Epithelial cell of esophagus (primary cell): ENCODE data around the gene MAPK9.

Source experiments
- DNase-seq: peaks from one replicate; pipeline ENCODE4 v3.0.0; 2010; ENCODE audit warnings: low read depth
- H3K4me3 ChIP-seq: 2 replicates; pipeline ENCODE4 v1.5.1; 2011; ENCODE audit warnings: mild to moderate bottlenecking, low read length, control low read depth
- TF ChIP-seq, protein P1 (sequence below): IDR thresholded peaks from 2 replicates; pipeline ENCODE4 v1.5.1; 2011; ENCODE audit warnings: low read depth, mild to moderate bottlenecking, low read length, control low read depth, inconsistent platforms; ENCODE audit not compliant: insufficient read depth; ENCODE audit errors: missing control alignments

The MAPK9 gene

DNA sequence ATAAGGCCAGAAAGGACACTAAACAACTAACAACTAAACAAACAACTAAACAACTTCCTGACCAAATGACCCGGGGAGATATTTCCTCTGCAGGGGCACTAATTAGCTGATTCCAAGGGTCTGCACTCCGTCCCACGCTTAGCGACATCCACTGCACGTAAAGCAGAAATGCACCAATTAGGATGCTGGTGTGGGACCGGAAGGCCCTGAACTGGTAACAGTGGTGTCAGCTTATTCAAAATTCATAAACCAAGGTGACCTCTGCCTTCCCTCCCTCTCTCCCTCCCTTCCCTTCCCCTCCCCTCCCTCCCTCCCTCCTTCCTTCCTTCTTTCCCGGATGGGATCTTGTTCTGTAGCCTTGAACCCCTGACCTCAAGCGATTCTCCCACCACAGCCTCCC, 92.5 kb downstream of the MAPK9 start:
- TF ChIP-seq, protein P1, sequence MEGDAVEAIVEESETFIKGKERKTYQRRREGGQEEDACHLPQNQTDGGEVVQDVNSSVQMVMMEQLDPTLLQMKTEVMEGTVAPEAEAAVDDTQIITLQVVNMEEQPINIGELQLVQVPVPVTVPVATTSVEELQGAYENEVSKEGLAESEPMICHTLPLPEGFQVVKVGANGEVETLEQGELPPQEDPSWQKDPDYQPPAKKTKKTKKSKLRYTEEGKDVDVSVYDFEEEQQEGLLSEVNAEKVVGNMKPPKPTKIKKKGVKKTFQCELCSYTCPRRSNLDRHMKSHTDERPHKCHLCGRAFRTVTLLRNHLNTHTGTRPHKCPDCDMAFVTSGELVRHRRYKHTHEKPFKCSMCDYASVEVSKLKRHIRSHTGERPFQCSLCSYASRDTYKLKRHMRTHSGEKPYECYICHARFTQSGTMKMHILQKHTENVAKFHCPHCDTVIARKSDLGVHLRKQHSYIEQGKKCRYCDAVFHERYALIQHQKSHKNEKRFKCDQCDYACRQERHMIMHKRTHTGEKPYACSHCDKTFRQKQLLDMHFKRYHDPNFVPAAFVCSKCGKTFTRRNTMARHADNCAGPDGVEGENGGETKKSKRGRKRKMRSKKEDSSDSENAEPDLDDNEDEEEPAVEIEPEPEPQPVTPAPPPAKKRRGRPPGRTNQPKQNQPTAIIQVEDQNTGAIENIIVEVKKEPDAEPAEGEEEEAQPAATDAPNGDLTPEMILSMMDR = no peak
- DNase-seq = no peak
- no peak overlapping the region for H3K4me3 ChIP-seq

DNA sequence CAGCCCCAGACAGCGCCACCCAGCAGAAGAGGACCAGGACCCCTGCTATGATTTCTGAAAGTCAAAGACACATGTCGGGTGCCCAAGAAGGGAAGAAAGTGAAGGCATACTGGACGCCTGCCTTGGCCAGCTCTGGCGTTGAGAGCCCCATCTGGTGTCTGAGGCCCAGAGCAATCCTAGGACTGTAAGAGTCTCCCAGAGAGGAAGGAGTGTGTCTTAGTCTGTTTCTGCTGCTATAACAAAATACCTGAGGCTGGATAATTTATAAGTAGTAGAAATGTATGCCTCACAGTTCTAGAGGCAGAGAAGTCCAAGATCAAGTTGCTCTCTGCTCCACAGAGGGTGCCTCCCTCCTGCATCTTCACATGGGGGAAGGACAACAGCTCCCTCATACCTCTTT, 93.7 kb downstream of the MAPK9 start:
- DNase-seq = no peak
- no peak overlapping the region for H3K4me3 ChIP-seq
- TF ChIP-seq, protein P1 = no peak

DNA sequence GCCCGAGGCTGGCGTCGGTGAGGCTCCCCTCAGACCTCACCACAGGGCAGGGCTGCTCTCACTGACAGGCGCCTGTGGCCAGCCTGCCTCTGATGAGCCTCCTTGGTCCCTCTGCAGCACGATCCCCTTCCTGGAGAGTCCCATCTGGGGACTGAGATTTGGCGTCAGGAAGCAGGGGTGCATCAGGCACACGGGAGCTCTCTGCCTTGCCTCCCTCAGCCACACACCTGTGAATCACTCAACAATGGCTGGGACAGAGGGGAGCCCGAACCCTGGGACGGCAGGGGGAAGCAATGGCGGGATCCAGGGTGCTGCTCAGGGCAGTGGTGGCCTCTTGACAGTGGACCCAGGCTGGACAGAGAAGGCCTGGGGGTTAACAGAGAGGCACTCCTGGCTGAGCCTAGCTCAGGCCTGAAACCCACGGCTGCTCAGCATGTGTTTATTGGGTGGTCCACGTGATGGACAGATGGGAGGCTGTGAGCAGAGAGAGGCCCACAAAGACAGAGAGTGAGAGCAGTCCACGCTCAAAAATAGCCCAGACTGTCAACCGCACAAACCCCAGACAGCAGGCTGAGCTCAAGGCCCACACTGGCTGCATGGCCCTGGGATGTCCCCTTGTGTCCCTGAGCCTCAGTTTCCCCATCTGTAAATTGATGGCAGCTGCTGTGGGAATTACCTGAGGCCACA, 94.7 kb downstream of the MAPK9 start:
- TF ChIP-seq, protein P1 = no peak
- H3K4me3 ChIP-seq = no peak overlapping the region
- DNase-seq = no peak

DNA sequence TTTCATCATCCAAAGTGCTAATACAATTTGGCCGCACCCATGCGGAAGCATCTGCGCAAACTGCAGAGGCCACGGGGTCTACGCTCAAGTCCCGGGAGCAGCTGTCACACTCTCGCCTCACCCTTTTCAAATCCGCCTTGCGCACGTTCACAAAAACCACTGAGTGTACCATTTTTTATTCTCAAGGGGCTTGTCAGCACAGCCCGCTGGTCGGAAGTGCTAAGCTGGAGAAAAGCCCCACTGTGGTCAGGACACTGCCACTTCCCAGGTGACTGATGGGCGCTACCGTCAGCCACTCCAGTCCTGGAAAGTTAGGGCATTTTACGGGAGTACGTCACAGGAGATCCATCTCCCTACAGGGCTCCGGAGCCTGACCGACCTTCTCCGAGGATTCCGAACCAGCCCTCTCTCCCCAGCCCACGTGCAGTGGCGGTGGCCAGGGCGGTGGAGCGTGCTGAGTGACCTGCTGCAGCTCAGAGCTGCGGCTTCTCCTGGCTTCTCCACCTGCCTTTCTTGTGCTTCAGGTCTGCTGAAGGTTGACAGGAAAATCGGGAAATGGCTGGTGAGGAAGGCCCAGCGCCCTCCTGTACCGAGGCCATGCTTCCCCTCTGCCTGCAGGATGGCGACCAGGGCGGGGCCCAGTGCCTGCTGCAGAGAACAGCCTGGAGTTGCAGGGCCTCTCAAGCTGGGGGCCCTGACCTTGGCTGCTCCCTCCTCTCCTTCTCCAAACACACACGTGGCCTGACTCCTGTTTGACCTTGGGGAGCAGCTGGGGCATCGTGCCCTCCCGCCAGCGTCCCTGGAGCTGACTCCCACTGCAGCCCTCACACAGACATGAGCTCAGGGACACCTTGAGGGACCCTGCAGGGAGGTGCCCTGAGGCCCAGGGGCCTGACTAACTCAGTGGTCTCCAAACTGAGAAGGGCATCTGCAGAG, 97.2 kb downstream of the MAPK9 start:
- TF ChIP-seq, protein P1 = no peak
- DNase-seq = no peak
- H3K4me3 ChIP-seq = no peak overlapping the region

DNA sequence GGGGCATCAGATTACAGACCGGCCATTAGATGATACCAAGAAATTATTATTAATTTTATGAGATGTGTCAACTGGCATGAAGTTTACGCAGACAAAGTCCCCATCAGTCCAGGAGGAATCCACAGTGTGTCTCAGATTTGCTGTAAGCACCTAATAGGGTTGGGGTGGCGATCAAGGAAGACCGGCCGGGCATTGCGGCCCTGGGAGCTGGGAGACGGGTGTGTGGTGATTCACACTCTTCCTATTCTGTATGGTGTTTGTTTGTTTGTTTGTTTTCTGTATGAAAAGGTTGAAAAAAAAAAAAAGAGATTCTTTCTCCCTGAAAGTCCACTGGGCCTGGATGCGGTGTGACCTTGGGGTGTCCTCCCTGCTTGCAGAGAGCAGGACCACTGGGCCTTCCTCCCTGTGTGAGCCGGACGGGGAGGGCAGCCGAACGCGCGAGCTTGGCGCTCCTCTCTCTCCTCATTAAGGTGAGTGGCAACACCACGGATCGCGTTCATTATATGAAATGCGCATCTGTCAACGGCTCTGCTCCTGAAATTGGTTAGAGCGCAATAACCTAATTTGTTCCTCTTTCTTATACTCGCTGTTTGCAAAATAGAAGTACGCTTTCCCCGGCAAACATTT, 98.0 kb downstream of the MAPK9 start:
- H3K4me3 ChIP-seq = no peak overlapping the region
- DNase-seq = no peak
- TF ChIP-seq, protein P1 = no peak

DNA sequence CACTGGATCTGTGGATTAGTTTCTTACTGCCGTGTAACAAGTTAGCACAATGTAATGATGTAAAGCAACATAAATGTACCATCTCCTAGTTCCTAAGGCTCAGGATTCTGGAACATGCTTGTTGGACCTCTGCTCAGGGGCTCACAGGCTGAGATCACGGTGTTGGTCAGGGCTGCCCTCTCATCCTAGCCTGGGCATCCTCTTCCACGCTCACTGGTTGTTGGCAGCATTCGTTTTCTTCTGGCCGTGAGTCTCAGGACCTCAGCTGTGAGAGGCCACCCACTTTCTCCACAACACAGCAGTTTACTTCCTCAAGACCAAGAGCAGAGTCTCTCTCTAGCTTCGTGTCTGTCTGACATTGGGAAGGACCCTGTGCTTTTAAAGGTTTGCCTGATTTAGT, 100.2 kb downstream of the MAPK9 start:
- TF ChIP-seq, protein P1 = no peak
- no peak for DNase-seq
- H3K4me3 ChIP-seq = no peak overlapping the region
